HEK293 (cell line): ENCODE measurements around the gene CRY1.

ENCODE experiments used
- CTCF ChIA-PET: fragments of 350-600 bp; formaldehyde crosslinking; extraction: SDS; loops from one replicate; lab custom pipeline; 2021; ENCODE audit warnings: antibody characterized with exemption; lab: Yijun Ruan, JAX
- POLR2A ChIA-PET: fragments of 300-600 bp; formaldehyde crosslinking; extraction: SDS; loops from one replicate; lab custom pipeline; 2020; ENCODE audit warnings: antibody characterized with exemption, inconsistent platforms; lab: Yijun Ruan, JAX
- H3K27ac ChIP-seq: fragments of 200-500 bp; sonication (Bioruptor generic); 2 replicates; pipeline ENCODE4 v1.5.1; 2014; ENCODE audit warnings: low read depth, low read length, control low read depth, inconsistent platforms; ENCODE audit errors: extremely low read depth
- H3K36me3 ChIP-seq, 2 experiments: fragments of 200-500 bp in 1 of 2; sonication (Bioruptor generic) in 1 of 2; 1 replicate in 1 of 2; 2 replicates in 1 of 2; pipeline ENCODE4 v1.5.1; 2014 to 2017; ENCODE audit warnings: inconsistent platforms in 2 of 2, low read length in 2 of 2; ENCODE audit not compliant: control insufficient read depth in 2 of 2, insufficient read depth in 1 of 2
- H3K4me1 ChIP-seq: fragments of 200-500 bp; sonication (Bioruptor generic); 2 replicates; pipeline ENCODE4 v1.5.1; 2014; ENCODE audit warnings: mild to moderate bottlenecking, low read length, inconsistent platforms; ENCODE audit not compliant: control insufficient read depth, insufficient read depth
- H3K4me3 ChIP-seq: 2 replicates; pipeline ENCODE4 v1.5.1; 2011; ENCODE audit warnings: low read depth, mild to moderate bottlenecking, control low read depth, low read length, moderate library complexity
- H3K9me3 ChIP-seq: fragments of 200-500 bp; sonication (Bioruptor generic); 2 replicates; pipeline ENCODE4 v1.5.1; 2014; ENCODE audit warnings: low read depth, low read length, inconsistent platforms; ENCODE audit not compliant: control insufficient read depth, insufficient read depth
- ATF2 ChIP-seq: fragments of 450-650 bp; formaldehyde crosslinking; IDR thresholded peaks from 2 replicates; pipeline ENCODE4 v1.5.1; 2016; ENCODE audit warnings: missing biosample characterization, missing genetic modification characterization, low read depth
- TRIM28 ChIP-seq: IDR thresholded peaks from 2 replicates; pipeline ENCODE4 v1.6.1; 2011; ENCODE audit warnings: low read length, control low read depth, borderline replicate concordance
- ZBTB8A ChIP-seq: fragments of 450-650 bp; formaldehyde crosslinking; IDR thresholded peaks from 2 replicates; pipeline ENCODE4 v1.5.1; 2016; ENCODE audit warnings: missing biosample characterization, missing genetic modification characterization
- ZNF664 ChIP-seq: fragments of 450-650 bp; formaldehyde crosslinking; IDR thresholded peaks from 2 replicates; pipeline ENCODE4 v1.5.1; 2016; ENCODE audit warnings: missing biosample characterization, missing genetic modification characterization

Gene CRY1

GRCh38 chr12:106941481-106942156 is 151.7 kb downstream of the CRY1 start:
- Histone ChIP-seq H3K36me3 (no peaks in the 10 kb centered on the region), H3K27ac (no peak overlapping the region), H3K4me1 (no peaks in the 10 kb centered on the region), H3K9me3 (no peaks in the 10 kb centered on the region), H3K4me3 (no peak overlapping the region)
- POLR2A ChIA-PET, result interaction anchor here (0.9 to 1.4 kb wide), 2 partner anchors 14 to 45 kb away, joined by 4 to 5 read pairs; partner anchors contain the start of genes MTERF2 and TMEM263
- no peak for TF ChIP-seq TRIM28
- TF ChIP-seq ZBTB8A (tag by site-specific recombination), result no peak
- TF ChIP-seq ATF2 (tag by site-specific recombination), result no peak
- TF ChIP-seq ZNF664 (tag by site-specific recombination), result no peak
- CTCF ChIA-PET, result interaction anchor here (0.7 kb wide), 1 partner anchor 16 kb away, joined by 3 read pairs; no protein-coding TSS in a partner anchor
